Hematopoietic multipotent progenitor cell treated with erythropoietin and hydrocortisone succinate and interleukin-3 and kit ligand, for 4 days (in vitro differentiated cells): ENCODE data around the gene PLA2G4F.
A peak's percentile ranks its signal among the peaks of the same experiment; 100 is the strongest.

Experiments
- DNase-seq: peaks from one replicate; pipeline ENCODE4 v3.0.0-alpha.2; 2015

Gene PLA2G4F, protein sequence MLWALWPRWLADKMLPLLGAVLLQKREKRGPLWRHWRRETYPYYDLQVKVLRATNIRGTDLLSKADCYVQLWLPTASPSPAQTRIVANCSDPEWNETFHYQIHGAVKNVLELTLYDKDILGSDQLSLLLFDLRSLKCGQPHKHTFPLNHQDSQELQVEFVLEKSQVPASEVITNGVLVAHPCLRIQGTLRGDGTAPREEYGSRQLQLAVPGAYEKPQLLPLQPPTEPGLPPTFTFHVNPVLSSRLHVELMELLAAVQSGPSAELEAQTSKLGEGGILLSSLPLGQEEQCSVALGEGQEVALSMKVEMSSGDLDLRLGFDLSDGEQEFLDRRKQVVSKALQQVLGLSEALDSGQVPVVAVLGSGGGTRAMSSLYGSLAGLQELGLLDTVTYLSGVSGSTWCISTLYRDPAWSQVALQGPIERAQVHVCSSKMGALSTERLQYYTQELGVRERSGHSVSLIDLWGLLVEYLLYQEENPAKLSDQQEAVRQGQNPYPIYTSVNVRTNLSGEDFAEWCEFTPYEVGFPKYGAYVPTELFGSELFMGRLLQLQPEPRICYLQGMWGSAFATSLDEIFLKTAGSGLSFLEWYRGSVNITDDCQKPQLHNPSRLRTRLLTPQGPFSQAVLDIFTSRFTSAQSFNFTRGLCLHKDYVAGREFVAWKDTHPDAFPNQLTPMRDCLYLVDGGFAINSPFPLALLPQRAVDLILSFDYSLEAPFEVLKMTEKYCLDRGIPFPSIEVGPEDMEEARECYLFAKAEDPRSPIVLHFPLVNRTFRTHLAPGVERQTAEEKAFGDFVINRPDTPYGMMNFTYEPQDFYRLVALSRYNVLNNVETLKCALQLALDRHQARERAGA

DNA sequence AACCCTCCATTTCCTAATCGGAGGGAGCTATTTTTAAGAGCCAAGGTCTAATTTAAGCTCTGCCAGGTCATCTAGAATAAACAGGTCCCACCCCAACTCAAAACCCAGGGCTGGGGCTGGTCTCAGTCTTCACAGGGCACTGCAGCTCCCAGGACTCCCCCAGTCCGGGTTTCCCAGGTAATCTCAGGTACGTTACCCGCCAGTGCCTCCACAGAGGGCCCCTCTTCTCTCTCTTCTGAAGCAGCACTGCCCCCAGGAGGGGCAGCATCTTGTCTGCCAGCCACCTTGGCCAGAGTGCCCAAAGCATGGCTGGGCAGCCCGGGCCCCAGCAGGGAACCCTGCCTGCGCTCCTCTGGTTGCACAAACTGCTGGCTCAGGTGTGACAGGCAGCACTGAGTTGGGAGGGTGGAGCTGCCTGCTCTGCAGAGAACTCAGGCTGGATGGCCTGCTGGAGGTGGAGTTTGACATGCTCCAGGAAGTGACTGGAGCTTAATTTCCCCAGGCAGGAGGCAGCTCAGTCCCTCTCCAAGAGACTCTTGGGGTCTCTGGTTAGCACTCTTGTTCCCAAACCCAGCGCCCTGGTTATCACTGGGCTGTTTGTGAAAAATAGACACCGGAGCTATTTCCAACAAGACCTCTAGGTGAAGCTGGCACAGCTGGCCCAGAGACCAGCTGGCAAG lies at the start of gene PLA2G4F:
Gene PLA2G4F, minus strand, starts transcription at position 394 of the 680 bp plus-strand sequence. Its CDS starts 87 bp downstream, at position 307.
- no peak for DNase-seq

DNA sequence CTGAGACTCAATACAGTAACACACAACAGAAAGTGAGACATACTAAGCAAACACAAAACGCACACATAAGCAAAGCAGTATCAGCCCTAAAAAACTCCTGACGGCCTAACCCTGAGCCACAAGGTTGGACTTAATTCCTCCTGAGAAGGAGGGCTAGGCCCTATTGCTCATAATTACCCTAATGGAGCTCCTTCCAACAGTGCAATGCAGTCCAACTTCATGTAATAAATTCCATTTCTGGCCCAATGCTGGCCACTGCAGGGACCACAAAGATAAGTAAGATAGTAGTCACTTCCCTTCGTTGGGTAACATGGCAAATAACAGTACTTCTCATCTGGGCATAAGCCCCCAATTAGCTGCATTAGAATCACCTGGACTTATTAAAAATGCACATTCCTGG lies 47.5 kb upstream of the PLA2G4F start:
- DNase-seq, result peak; percentile 43

- no peak for DNase-seq
These were observed 46.2 kb upstream of the PLA2G4F start for GRCh38 chr15:42202653-42203052.

GRCh38 chr15:42201801-42202200 lies 45.4 kb upstream of the PLA2G4F start:
- no peak for DNase-seq

- DNase-seq, result no peak
These were observed 42.7 kb upstream of the PLA2G4F start for GRCh38 chr15:42199126-42199525.

DNA sequence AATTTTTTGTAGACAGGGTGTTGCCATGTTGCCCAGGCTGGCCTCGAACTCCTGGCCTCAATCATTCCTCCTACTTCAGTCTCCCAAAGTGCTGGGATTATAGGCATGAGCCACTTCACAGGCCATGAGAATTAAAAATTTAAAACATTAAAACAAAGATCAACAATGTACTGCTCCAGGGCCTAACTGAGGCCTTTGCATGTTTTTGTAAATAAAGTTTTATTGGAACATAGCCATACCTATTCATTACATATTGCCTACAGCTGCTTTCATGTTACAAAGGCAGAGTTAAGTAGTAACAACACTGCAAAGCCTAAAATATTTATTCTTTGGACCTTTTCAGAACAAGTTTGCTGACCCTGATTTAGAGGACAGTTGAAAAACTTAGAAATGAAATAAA lies 42.1 kb upstream of the PLA2G4F start:
- no peak for DNase-seq

DNA sequence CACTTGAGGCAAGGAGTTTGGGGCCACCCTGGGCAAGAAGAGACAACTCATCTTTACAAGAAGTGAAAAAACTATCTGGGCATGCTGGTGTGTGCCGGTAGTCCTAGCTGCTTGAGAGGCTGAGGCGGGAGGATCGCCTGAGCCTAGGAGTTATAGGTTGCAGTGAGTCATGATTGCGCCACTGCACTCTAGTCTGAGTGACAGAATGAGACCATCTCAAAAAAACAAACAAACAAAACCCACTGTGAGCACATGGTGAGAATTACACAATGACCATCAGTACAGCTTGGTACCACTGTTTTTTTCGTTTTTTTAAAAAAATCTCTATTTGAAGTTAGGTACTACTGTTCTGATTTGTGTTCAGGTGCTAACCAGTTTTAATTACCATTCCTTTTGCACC lies 38.1 kb upstream of the PLA2G4F start:
- peak; percentile 28 for DNase-seq

GRCh38 chr15:42193383-42193782 lies 36.9 kb upstream of the PLA2G4F start:
- DNase-seq, result no peak

DNA sequence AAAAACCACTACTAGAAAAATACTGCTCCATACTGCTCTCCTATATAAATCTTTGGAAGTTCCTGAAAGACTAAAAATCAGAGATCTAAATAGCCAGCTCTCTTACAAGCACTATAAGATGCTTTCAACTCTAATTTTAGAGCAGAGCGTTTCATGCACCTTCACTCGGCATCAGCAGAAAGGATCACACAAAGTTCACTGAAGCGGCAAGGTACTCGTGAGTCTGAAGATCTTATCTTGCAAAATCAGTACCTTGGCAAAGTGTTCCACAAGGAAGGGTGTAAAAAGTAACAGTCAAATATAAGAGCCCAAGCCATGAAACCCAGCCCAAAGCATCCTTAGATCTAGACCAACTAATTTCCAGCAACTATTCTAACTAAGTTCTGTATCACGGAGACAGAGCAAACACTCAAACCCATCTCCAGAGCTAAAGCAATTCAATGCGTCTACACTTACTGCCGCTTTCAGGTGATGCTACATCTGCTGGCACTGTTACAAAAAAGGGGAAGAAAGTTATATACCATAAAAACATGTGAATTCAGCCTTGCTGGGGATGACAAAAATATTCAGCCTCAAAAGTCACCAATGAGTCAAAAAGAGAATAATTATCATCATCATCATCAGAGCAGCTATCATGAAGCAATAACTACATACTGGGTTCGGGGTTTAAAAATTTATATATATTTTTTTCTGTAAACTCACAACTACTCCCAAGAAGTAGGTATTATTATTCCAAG lies 35.3 kb upstream of the PLA2G4F start:
- no peak for DNase-seq

DNA sequence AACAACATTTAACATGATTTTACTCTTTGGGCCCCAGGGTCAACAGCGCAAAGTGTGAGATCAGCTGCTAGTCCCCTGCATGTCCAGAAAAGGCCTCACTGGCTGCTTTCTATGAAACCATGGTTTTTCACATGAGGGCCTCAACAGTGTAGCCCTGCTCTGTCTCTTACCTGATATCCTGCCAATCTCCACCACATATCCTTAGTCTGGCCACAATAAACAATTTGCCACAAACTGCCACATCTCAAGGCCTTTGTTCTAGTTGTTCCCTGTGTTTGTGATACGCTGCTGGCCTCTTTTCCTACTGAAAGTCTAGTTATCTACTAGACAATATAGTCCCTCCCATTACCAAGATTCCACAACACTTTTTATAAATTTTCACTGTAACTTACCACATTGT lies 33.9 kb upstream of the PLA2G4F start:
- DNase-seq, result no peak

DNA sequence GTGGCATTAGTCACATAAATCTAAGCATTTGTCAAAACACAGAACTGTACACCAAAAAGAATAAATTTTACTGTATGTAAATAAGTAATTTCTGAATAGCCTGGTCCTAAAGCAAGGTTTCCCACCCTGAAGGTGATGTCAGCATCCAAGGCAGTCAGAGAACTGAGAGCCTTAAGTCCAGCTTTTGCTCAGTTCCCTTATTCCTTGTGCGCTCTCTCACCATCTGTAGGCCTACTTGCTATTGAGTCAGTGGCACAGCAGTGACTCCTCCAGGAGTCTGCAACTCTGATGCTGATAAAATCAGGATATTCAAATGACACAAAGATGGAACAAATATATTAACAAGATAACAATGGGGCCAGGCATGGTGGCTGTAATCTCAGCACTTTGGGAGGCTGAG lies 29.4 kb upstream of the PLA2G4F start:
- DNase-seq, result no peak

GRCh38 chr15:42184736-42185135 lies 28.3 kb upstream of the PLA2G4F start:
- DNase-seq, result no peak

DNA sequence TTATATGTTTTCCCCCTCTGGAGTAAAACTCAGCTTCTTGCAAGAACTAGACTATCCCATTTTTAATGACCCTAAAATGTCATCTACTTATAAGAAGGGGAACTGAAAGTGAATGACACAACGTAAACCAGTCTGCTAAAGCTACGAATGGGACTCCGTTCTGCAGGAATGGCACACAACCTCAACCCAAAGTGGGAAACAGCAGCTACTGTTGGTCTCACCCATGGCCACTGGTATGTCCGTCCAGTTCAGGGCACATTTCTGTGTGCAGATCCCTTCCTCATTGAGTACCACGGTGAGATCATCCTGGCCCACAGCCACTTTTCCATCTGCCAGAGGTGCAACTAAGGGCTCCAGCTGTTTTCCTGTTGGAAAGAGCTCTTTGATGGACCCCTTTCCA lies 27.9 kb upstream of the PLA2G4F start:
- DNase-seq, result no peak

DNA sequence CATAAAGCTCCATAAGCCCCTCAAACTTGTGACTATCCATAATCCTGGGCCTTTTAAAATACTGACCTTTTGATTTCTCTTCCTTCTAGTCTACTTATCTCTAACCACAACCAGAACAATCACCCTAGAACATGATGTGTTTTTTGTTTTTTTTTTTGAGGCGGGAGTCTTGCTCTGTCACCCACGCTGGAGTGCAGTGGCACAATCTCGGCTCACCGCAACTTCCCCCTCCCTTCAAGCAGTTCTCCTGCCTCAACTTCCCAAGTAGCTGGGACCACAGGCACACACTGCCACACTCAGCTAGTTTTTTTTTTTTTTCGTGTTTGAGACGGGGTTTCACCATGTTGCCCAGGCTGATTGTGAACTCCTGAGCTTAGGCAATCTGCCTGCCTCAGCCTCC lies 26.5 kb upstream of the PLA2G4F start:
- DNase-seq, result peak; percentile 25

- no peak for DNase-seq
These were observed 26.0 kb upstream of the PLA2G4F start for GRCh38 chr15:42182328-42182886.

GRCh38 chr15:42178056-42178455 lies 21.6 kb upstream of the PLA2G4F start:
- no peak for DNase-seq

DNA sequence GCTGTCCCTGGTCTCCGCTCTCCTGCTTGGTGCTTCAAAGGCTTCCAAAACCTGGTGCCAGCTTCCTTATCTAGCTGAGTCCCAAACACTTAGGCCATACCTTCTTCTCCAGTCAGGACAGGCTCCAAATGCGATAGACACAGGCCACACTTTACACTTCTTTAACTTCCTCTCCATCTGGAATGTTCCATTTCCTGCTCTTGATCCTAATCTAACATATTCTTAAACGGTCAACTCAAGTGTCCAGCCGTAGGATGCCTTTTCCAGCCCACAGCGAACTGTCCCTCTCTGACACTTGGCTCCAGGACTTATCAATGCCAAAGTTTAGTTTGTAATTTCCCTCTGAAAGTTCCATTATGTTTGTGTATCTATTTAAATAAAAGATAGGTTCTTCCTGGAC lies 19.2 kb upstream of the PLA2G4F start:
- no peak for DNase-seq

GRCh38 chr15:42172475-42172874 lies 16.0 kb upstream of the PLA2G4F start:
- no peak for DNase-seq

GRCh38 chr15:42171795-42172194 lies 15.4 kb upstream of the PLA2G4F start:
- DNase-seq, result no peak

DNA sequence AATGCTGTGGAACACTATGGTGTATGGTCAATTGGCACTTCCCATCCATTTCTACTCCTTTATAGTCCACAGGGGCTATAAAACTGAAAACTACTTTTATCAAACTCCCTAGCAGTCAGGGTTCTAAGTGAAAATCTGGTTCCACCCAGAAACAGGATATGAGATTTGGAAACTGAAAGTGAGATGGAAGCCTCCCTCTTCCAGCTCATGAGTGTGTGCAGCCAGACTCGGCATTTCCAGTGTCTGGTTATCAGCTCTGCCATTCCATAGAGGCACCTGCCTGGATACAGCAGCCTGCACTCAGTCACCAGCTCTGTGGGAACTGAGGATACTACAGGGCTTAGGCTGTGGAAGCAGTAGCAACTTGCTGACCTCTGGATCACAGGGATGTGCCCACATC lies 14.7 kb upstream of the PLA2G4F start:
- DNase-seq, result no peak

DNA sequence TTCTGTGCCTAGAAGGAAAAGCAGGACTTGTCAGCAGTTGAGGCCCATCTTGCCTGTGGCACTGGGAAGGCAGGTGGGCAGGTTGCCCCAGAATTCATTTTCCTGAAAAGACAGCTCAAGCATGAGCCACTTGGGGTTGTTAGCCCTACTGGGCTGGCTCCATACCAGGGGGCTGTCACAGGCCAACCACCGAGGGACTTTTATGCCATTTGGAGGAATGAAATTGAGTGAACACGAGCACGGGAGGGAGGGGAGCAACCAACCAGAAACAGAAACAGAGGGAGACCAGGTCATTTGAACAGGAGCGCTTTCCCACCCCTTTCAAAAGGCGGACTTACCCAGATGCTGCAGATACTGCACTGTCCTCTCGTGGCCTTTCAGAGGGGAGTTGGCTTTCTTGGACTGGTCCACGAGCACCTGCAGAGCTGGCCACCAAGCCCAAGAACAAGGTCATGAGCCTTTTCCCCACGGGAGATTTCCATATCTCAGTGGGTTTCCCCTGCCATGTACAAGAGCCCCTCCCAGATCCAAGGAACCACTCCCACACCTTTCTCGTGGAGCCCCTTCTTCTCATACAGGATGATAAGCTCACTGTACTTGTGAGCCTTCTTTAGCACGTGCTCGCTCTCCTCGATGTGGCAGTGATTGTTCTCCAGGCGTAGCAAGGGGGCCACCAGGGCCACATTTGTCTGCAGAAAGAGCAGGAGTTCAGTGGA lies 9.9 kb upstream of the PLA2G4F start:
- DNase-seq, result no peak

GRCh38 chr15:42165106-42165505 lies 8.7 kb upstream of the PLA2G4F start:
- DNase-seq, result no peak
